Ovary (tissue), 9 donors: ENCODE data around the gene BCAS1. TPM values are rescaled to one million over a fixed set of nuclear protein-coding genes. Genes with fewer than 3 reads are reported as not detected.

Experiments used
- DNase-seq, 5 donors: peaks; one replicate each; pipeline ENCODE4 v3.0.0-alpha.2; 2019 to 2020
- H3K27ac ChIP-seq, 2 donors: fragments of 200-600 bp; one replicate each; pipeline versions ENCODE4 v1.5.1 to v1.8.0; 2019 to 2022
- H3K27me3 ChIP-seq: fragments of 200-600 bp; one replicate; pipeline ENCODE4 v1.8.0; 2022
- H3K36me3 ChIP-seq: fragments of 200-600 bp; sonication (generic); one replicate; pipeline ENCODE4 v1.5.1; 2019
- H3K4me1 ChIP-seq: one replicate; pipeline ENCODE4 v1.8.1; 2013; ENCODE audit warnings: mild to moderate bottlenecking, moderate library complexity; ENCODE audit not compliant: insufficient read depth
- H3K4me3 ChIP-seq: fragments of 200-600 bp; sonication (generic); one replicate; pipeline ENCODE4 v1.5.1; 2017
- H3K9me3 ChIP-seq, 2 donors: fragments of 200-600 bp in 1 of 2; sonication (generic) in 1 of 2; one replicate each; pipeline versions ENCODE4 v1.5.1 to v1.8.1; 2013 to 2019; ENCODE audit warnings: mild to moderate bottlenecking in 1 of 2, moderate library complexity in 1 of 2
- EP300 ChIP-seq: sonication (generic); formaldehyde crosslinking; IDR thresholded peaks from one replicate; pipeline ENCODE4 v1.6.1; 2017; ENCODE audit warnings: antibody characterized with exemption
- POLR2A ChIP-seq: fragments of 450-650 bp; IDR thresholded peaks from one replicate; pipeline ENCODE4 v1.6.1; 2017; ENCODE audit warnings: antibody characterized with exemption, mild to moderate bottlenecking, moderate library complexity
- WGBS, 3 donors: extraction: QIAGEN DNeasy Blood & Tissue Kit in 1 of 3; methylation state at CpG; one replicate each; pipeline versions ENCODE4 v1.1.5 to v1.1.7; 2013 to 2017; 5-methylcytosine and 5-hydroxymethylcytosine counted together
- intact Hi-C, 4 donors: fragments of 100-400 bp; cut with DNase I; formaldehyde crosslinking; loops; one replicate each; pipeline versions ENCODE4 v1.11.0 to v1.15.1; 2022 to 2023
- polyA plus RNA-seq, 2 donors: library from polyadenylated mRNA; stranded (reverse); fragments of 200-250 nt in 1 of 2; fragments of 350-450 nt in 1 of 2; fragmentation: Illumina TruSeq in 1 of 2; extraction: RNeasy Lipid Tissue Mini Kit (QIAGEN cat#74804) in 1 of 2; gene quantifications; one replicate each; pipeline ENCODE4 v1.2.3, GENCODE V29; 2013 to 2014
- total RNA-seq, 7 donors: library from RNA; depleted of rRNA in 2 of 7; stranded (reverse); fragments of >200 nt in 2 of 7; fragmentation: NEBNext Ultra II Directional in 3 of 7; extraction: Animal tissue kit (Norgen Biotek cat#: 25700) in 3 of 7; gene quantifications; one replicate each; pipeline versions ENCODE4 v1.1.0 to v1.2.4, GENCODE V29; 2016 to 2023
- TF ChIP-seq, protein P1 (sequence below), 3 donors: fragments of 450-650 bp in 2 of 3; fragments of 200-600 bp in 1 of 3; IDR thresholded peaks; one replicate each; pipeline versions ENCODE4 v1.5.1 to v1.8.0; 2016 to 2022; ENCODE audit warnings: antibody characterized with exemption in 3 of 3, mild to moderate bottlenecking in 1 of 3
- donor health status: DM: no; HTN: no; CAD: no; lungs with moderate emphysema.
- donor health status: DM: no; HTN: no; CAD: no.
- donor health status: Bipolar disorder and iron deficiency.
- donor health status: DM: yes; HTN: yes; CAD: no.
- donor health status: DM: no; HTN: no; CAD: no.
- donor health status: DM: yes; HTN: yes; CAD: no.

Gene BCAS1
- total and polyA plus RNA-seq, 9 donors: 0.13 to 0.92 (median 0.51) TPM; not detected in 2

DNA sequence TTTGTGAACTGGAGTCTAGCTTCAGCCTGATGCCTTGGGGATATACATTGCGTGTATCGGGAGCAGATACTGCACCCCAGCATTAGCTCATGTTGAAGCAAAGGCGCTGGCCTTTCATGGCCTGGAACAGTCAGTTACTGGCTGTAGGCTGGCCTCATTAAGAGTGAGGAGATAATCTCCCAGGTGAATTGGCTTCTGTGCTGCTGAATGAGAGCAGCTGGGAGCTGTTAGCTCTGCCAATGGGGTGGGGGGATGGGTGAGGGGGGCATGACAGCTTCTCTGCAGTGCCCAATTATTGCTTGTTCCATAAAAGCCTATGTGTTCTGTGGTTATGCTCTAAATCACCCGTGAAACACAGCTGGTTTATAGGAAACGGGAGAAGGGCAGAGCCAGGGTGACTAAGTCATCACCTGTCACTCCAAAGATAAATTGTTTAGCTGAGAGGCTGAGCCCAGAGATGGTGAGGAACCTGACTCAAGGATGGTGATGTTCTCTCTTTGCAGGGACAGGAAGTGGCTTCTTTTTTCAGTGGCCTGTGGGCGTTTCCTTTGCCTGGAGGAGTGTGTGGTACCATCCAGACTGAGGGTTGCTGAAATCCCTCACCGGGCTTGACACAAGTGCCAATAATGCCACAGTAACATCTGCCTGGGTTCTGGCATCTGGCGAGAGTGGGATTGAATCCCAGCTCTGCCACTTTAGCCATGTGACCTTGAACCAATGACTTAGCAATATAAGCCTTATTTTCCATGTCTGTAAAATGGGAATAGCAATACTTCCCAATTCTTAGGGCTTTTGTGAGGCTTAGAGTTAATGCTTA is 170.8 kb downstream of the BCAS1 start:
- TF ChIP-seq, protein P1, sequence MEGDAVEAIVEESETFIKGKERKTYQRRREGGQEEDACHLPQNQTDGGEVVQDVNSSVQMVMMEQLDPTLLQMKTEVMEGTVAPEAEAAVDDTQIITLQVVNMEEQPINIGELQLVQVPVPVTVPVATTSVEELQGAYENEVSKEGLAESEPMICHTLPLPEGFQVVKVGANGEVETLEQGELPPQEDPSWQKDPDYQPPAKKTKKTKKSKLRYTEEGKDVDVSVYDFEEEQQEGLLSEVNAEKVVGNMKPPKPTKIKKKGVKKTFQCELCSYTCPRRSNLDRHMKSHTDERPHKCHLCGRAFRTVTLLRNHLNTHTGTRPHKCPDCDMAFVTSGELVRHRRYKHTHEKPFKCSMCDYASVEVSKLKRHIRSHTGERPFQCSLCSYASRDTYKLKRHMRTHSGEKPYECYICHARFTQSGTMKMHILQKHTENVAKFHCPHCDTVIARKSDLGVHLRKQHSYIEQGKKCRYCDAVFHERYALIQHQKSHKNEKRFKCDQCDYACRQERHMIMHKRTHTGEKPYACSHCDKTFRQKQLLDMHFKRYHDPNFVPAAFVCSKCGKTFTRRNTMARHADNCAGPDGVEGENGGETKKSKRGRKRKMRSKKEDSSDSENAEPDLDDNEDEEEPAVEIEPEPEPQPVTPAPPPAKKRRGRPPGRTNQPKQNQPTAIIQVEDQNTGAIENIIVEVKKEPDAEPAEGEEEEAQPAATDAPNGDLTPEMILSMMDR (IDR thresholded peaks at IDR 0.05): no peak
- TF ChIP-seq POLR2A: no peak
- no peak for TF ChIP-seq EP300
- H3K36me3 ChIP-seq: no peaks in the 10 kb centered on the region
- no peaks in the 10 kb centered on the region for H3K9me3 ChIP-seq
- H3K4me1 ChIP-seq: no peaks in the 10 kb centered on the region
- H3K4me3 ChIP-seq: no peak overlapping the region
- no peaks in the 10 kb centered on the region for H3K27me3 ChIP-seq
- WGBS, 3 donors: 53 to 61% (median 60%) methylated on average over 8 of the region's 8 CpGs
- intact Hi-C loops: no loop called here
- H3K27ac ChIP-seq: no peak overlapping the region
- DNase-seq: no peak

DNA sequence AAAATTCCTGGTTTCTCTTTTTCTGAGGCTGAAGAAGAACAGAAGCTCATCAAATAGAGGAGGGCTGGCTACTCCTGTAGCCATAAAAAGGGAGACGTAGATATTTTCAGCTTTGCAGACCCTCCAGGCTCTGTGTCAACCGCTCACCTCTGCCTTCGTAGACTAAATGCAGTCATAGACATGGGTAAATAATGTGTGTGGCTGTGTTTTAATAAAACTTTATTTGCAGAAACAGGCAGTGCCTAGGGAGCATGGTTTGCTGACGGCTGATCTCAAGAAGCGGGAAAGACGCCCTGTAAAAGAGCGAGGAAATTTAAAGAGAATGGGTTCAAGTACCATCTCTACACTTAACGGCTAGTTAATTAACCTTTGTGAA is 171.8 kb downstream of the BCAS1 start:
- no peaks in the 10 kb centered on the region for H3K9me3 ChIP-seq
- TF ChIP-seq POLR2A (no peak), EP300 (no peak)
- TF ChIP-seq, protein P1 (IDR thresholded peaks at IDR 0.05): no peak
- DNase-seq: no peak
- intact Hi-C loops: no loop called here
- no peaks in the 10 kb centered on the region for H3K36me3 ChIP-seq
- 96 to 98% (median 96%) methylated on average over 8 of the region's 8 CpGs for WGBS, 3 donors
- H3K4me3 ChIP-seq: no peak overlapping the region
- no peaks in the 10 kb centered on the region for H3K4me1 ChIP-seq
- H3K27ac ChIP-seq: no peak overlapping the region
- no peaks in the 10 kb centered on the region for H3K27me3 ChIP-seq

DNA sequence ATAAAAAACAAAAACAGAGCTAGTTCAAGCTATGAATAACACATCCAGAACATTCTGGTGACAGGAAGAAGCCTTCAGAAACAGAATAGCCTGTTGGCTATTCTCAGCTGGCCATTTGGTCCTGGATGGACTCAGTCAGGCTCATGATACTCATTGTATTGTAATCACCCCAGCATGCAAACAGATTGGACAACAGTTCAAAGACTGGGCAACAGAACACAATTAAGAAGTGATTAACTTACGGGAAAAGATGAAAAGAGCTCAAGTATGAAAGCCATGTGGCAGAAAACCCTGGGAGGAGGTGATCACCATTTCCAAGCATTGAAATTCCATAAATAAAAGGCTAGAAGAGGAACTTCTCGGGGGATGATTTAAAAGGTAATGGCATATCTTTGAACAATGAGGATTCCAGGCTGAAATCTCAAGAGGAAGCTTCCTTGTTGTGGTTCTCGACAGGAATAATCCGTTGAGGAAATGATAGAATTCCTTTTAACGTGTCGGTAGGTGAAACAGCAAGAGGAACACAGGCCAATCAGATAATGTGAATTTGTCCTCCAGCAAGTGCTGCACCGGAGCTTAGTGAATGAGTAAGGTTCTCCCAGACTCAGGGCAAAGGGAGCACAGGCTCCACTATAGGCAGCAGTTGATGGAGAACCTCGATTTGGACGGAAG is 172.4 kb downstream of the BCAS1 start:
- intact Hi-C loops: no loop called here
- 59 to 69% (median 69%) methylated on average over 9 of the region's 9 CpGs for WGBS, 3 donors
- no peak overlapping the region for H3K4me3 ChIP-seq

DNA sequence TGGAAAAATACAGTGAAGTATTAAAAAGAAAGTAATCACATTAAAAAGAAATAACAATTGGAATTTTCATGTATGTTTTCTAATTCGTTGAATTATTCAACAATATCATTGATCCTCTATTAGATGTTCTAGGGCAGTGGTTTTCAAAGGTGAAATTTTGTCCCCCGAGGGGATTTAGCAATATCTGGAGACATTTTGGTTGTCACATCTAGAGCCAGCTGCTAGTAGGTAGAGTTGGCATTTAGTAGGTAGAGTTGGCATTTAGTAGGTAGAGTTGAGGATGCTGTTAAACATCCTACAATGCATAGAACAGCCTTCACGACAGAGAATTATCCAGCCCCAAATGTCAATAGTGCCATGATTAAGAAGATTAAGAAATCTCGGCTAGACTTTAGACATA is 173.7 kb downstream of the BCAS1 start:
- no peak for DNase-seq
- H3K27me3 ChIP-seq: no peaks in the 10 kb centered on the region
- H3K36me3 ChIP-seq: no peaks in the 10 kb centered on the region
- intact Hi-C loops: no loop called here
- no peak overlapping the region for H3K27ac ChIP-seq
- no peaks in the 10 kb centered on the region for H3K9me3 ChIP-seq
- H3K4me3 ChIP-seq: no peak overlapping the region
- TF ChIP-seq EP300: no peak
- TF ChIP-seq, protein P1 (IDR thresholded peaks at IDR 0.05): no peak
- TF ChIP-seq POLR2A: no peak
- WGBS, 3 donors: 91 to 97% (median 93%) methylated on average over 4 of the region's 4 CpGs
- H3K4me1 ChIP-seq: no peaks in the 10 kb centered on the region

More for the DNA sequence above, 172.4 kb downstream of the BCAS1 start:
- DNase-seq: no peak
- TF ChIP-seq POLR2A (no peak), EP300 (no peak)
- TF ChIP-seq, protein P1 (IDR thresholded peaks at IDR 0.05): no peak
- Histone ChIP-seq H3K27me3 (no peaks in the 10 kb centered on the region), H3K27ac (no peak overlapping the region), H3K4me1 (no peaks in the 10 kb centered on the region), H3K36me3 (no peaks in the 10 kb centered on the region), H3K9me3 (no peaks in the 10 kb centered on the region)
